ENCODE data around the gene IRX1.

The IRX1 gene

GRCh38 chr5:3650320-3650719 lies 54.7 kb downstream of the IRX1 start:
- TF ChIP-seq CTCF (IDR thresholded peaks at IDR 0.05; ENCODE audit: low read depth, low read length): no peak
- no peaks in the 10 kb centered on the region for H3K36me3 ChIP-seq
- H3K9me3 ChIP-seq (ENCODE audit: severe bottlenecking): no peaks in the 10 kb centered on the region
- H3K27ac ChIP-seq: no peak overlapping the region
- no peak for DNase-seq
- H3K27me3 ChIP-seq (ENCODE audit: insufficient read depth, low read depth, severe bottlenecking): peaks cover 90% of the 10 kb centered on the region
- H3K4me3 ChIP-seq (ENCODE audit: low read depth, low read length): no peak overlapping the region

DNA sequence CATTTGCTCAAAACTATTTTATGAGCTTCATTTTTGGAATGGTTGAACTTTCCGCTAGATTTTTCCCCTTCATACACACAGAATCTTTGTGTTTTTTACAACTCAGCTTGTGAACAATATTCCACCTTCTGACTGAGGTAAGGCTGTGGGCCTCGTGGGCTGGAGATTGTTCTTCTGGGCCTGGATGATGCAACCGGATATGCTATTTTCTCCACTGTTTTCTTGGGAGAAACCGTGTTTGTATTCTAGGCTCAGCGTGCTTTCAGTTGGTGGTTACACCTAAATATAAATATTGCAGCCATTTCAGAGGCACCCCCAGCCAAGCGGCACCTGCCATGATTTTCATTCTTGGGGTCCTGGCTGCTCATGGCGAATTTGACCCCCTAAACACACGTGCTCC lies 55.2 kb downstream of the IRX1 start:
- no peaks in the 10 kb centered on the region for H3K36me3 ChIP-seq
- no peaks in the 10 kb centered on the region for H3K9me3 ChIP-seq (ENCODE audit: severe bottlenecking)
- H3K27ac ChIP-seq: no peak overlapping the region
- no peak for TF ChIP-seq CTCF (IDR thresholded peaks at IDR 0.05; ENCODE audit: low read depth, low read length)
- no peak overlapping the region for H3K4me3 ChIP-seq (ENCODE audit: low read depth, low read length)
- DNase-seq: no peak
- H3K27me3 ChIP-seq (ENCODE audit: insufficient read depth, low read depth, severe bottlenecking): peaks cover 90% of the 10 kb centered on the region

All from WERI-Rb-1 (cell line).